Epithelial cell of proximal tubule (primary cell): Measurements from ENCODE around the gene DLEU7. TPM values are rescaled to one million over a fixed set of nuclear protein-coding genes. Genes with fewer than 3 reads are reported as not detected.

ENCODE experiments used
- DNase-seq: peaks from one replicate; pipeline ENCODE4 v3.0.0-alpha.2; 2011; ENCODE audit warnings: low read depth
- H3K4me3 ChIP-seq: 2 replicates; pipeline ENCODE4 v1.5.1; 2011; ENCODE audit warnings: low read depth, mild to moderate bottlenecking, low read length
- total RNA-seq: library from RNA; depleted of rRNA; stranded (reverse); fragments of >200 nt; gene quantifications from 2 replicates; pipeline ENCODE4 v1.2.3, GENCODE V29; 2015
- TF ChIP-seq, protein P1 (sequence below): conservative IDR thresholded peaks from 2 replicates; pipeline ENCODE4 v1.5.1; 2012; ENCODE audit warnings: low read depth, mild to moderate bottlenecking, low read length

DLEU7 gene
- total RNA-seq, 1 donor from 2014 or later, result not detected

DNA sequence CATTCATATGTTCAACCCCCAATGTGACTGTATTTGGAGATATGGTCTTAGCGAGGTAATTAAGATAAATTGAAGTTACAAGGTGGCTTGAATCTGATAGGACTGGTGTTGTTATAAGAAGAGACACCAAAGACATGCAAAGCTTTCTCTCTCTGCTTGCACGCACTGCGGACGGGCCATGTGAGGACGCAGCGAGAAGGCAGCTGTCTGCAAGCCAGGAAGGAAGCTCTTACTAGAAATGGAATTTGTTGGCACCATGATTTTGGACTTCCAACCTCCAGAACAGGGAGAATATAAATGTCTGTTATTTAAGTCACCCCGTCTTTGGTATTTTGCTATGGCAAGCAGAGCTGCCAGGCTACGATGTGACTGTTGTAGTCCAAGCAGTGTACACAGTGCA, 4.8 kb downstream of the DLEU7 start:
- TF ChIP-seq, protein P1, sequence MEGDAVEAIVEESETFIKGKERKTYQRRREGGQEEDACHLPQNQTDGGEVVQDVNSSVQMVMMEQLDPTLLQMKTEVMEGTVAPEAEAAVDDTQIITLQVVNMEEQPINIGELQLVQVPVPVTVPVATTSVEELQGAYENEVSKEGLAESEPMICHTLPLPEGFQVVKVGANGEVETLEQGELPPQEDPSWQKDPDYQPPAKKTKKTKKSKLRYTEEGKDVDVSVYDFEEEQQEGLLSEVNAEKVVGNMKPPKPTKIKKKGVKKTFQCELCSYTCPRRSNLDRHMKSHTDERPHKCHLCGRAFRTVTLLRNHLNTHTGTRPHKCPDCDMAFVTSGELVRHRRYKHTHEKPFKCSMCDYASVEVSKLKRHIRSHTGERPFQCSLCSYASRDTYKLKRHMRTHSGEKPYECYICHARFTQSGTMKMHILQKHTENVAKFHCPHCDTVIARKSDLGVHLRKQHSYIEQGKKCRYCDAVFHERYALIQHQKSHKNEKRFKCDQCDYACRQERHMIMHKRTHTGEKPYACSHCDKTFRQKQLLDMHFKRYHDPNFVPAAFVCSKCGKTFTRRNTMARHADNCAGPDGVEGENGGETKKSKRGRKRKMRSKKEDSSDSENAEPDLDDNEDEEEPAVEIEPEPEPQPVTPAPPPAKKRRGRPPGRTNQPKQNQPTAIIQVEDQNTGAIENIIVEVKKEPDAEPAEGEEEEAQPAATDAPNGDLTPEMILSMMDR, result no peak
- no peak for DNase-seq
- no peak overlapping the region for H3K4me3 ChIP-seq

DNA sequence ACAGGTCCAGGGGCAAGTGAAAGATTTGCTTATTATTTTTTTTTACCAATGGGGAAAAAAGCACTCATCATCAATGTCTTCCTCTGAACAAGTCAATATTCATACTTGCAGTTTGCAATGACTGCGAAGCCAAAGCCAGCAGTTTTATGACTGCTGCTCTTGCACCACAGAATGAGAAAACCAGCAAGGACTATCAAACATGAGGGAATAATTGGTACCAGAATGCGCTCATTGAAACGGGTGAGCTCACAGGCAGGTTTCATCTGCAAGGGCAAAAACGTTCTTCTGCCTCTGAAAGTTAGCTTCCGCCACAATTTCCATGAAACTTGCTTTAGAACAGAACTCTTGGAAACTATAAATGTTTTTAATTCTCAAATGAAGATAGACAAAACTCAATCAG, 5.5 kb downstream of the DLEU7 start:
- no peak for DNase-seq
- H3K4me3 ChIP-seq, result no peak overlapping the region
- TF ChIP-seq, protein P1, result no peak

DNA sequence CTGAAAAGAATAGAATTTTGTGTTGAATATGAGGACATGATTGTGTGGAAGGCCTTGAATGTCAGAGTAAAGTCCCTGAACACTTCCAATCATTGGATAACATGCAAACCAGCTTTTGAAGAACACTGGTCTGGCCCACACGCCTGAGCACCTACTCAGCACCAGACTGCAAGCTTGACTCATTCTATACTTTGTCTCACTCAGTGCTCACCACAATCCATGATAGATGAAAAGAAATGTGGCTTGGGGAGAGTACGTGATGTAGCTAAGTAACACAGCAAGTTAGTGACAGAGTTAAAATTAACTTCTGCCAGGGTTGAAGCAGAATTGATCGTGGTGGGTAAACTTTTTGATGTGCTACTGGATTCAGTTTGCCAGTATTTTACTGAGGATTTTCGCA, 12.0 kb downstream of the DLEU7 start:
- no peak overlapping the region for H3K4me3 ChIP-seq
- TF ChIP-seq, protein P1, result no peak
- DNase-seq, result no peak

DNA sequence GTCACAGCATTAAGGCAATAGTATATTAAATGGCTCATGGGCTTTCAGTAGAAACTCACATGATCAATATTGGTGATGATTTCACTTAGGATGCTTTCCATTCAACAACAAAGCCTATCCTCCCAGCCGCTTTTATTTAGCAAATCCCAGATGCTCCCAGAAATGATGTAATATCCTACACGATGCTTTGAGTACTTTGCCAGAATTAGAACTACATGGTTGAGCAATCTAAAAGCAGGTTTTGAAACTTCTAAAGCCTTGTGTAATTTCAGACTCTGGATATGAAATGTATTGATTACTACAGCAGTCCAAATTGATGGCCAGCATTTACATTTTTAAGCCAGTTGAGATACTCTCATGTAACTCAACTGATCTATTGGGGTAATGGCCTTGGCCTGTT, 13.6 kb downstream of the DLEU7 start:
- no peak for DNase-seq
- H3K4me3 ChIP-seq, result no peak overlapping the region
- TF ChIP-seq, protein P1, result no peak

DNA sequence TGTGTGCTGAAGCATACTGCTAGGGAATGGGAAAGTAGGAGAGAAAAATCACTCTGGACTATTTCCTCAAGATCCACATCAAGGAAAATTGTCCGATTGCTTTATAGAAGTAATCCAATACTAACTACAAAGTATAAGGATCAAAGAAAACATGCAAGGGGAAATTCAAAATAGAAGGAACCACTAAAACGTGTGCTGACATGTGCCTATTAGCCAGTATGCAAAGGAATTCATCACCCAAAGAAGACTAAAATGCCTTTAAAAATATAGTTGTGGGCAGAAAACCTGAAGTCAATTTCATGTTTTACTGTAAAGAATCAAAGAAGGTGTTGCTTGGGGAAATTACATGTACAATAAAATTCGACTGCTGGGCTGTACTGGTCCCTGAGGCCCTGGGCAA, 14.3 kb downstream of the DLEU7 start:
- no peak for DNase-seq
- H3K4me3 ChIP-seq, result no peak overlapping the region
- TF ChIP-seq, protein P1, result no peak

DNA sequence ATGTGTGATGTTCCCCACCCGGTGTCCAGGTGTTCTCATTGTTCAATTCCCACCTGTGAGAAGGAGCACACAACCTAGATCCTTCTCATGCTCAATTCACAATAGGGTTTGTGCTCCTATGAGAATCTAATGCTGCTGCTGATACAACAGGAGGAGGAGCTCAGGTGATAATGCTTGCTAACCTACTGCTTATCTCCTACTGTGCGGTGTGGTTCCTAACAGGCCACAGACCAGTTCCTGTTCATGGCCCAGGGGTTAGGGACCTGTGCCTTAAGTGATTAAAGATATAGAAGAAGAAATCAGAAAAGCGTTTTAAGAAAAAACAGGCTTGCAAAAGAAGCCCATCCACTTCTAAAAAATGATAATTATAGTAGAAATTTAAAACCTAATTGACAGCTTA, 17.5 kb downstream of the DLEU7 start:
- no peak for DNase-seq
- no peak overlapping the region for H3K4me3 ChIP-seq
- TF ChIP-seq, protein P1, result no peak

DNA sequence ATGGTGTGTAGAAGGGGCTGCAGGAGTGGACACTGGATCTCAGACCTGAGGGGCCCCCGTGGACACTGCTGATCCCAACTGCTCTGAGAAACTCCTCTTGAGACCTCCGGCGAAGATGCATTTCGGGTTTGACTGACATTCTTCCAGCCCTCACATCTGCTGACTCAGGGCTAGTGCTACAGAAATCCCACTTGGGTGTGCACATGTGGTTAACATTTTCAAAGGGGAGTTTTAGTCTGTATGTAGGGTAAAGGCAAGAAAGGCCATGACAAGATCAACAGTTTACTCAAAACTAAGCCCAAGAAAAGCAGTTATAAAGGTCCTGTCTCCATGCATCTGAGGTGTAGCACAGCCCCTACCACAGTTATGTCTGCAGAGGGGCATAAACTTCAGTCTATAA, 31.2 kb downstream of the DLEU7 start:
- H3K4me3 ChIP-seq, result no peak overlapping the region
- DNase-seq, result no peak
- TF ChIP-seq, protein P1, result no peak
